Esophagus squamous epithelium (tissue), 5 donors: ENCODE measurements around the gene IGFBP6. TPM values are rescaled to one million over a fixed set of nuclear protein-coding genes. Genes with fewer than 3 reads are reported as not detected.

Experiments used
- DNase-seq: peaks from one replicate; lab custom pipeline; 2025; lab: John Stamatoyannopoulos, UW
- H3K27ac ChIP-seq, 4 donors: fragments of 200-600 bp; sonication (generic); one replicate each; pipeline ENCODE4 v1.5.1; 2016 to 2019; ENCODE audit warnings: mild to moderate bottlenecking in 1 of 4
- H3K27me3 ChIP-seq, 4 donors: fragments of 200-600 bp; sonication (generic); 1 replicate in 3 of 4; 2 replicates in 1 of 4; pipeline versions ENCODE4 v1.5.1 to v1.6.0; 2017 to 2021; ENCODE audit warnings: antibody characterized with exemption in 1 of 4
- H3K36me3 ChIP-seq, 3 donors: fragments of 200-600 bp; sonication (generic); one replicate each; pipeline ENCODE4 v1.5.1; 2016 to 2019
- H3K4me1 ChIP-seq, 3 donors: fragments of 200-600 bp; sonication (generic); one replicate each; pipeline ENCODE4 v1.5.1; 2017 to 2019
- H3K4me3 ChIP-seq, 4 donors: fragments of 200-600 bp; sonication (generic); 1 replicate in 3 of 4; 2 replicates in 1 of 4; pipeline ENCODE4 v1.5.1; 2016 to 2019; ENCODE audit warnings: mild to moderate bottlenecking in 2 of 4, moderate library complexity in 1 of 4
- H3K9me3 ChIP-seq, 3 donors: fragments of 200-600 bp; sonication (generic); one replicate each; pipeline ENCODE4 v1.5.1; 2016 to 2019
- POLR2A ChIP-seq, 4 donors: fragments of 450-650 bp; IDR thresholded peaks; one replicate each; pipeline ENCODE4 v1.6.1; 2017; ENCODE audit warnings: antibody characterized with exemption in 4 of 4, mild to moderate bottlenecking in 4 of 4, moderate library complexity in 3 of 4
- WGBS, 2 donors: methylation state at CpG; one replicate each; pipeline ENCODE4 v1.1.5; 2018; 5-methylcytosine and 5-hydroxymethylcytosine counted together
- intact Hi-C: fragments of 100-400 bp; cut with DNase I; formaldehyde crosslinking; loops from one replicate; pipeline ENCODE4 v1.15.0; 2022
- total RNA-seq, 4 donors: library from RNA; depleted of rRNA; stranded (reverse); fragments of >200 nt; gene quantifications; one replicate each; pipeline ENCODE4 v1.1.0, GENCODE V29; 2016
- TF ChIP-seq, protein P1 (sequence below), 6 experiments: fragments of 450-650 bp in 4 of 6; fragments of 200-600 bp in 2 of 6; sonication (generic) in 2 of 6; IDR thresholded peaks; one replicate each; pipeline ENCODE4 v1.5.1; 2016 to 2019; ENCODE audit warnings: antibody characterized with exemption in 6 of 6, mild to moderate bottlenecking in 4 of 6, moderate library complexity in 4 of 6
- donor health status: DM: yes; HTN: yes; CAD: no.

IGFBP6 gene
- total RNA-seq, 4 donors from 2014 or later = 34.5 to 506 (median 94.0) TPM

GRCh38 chr12:53056901-53057300 is 40.6 kb upstream of the IGFBP6 start:
- 79 to 88% methylated on average over 6 to 7 of the region's 7 CpGs for WGBS, 2 donors
- H3K27ac ChIP-seq = peak overlapping the region in 2 of 4 donors; percentile 81 to 96
- H3K9me3 ChIP-seq = no peaks in the 10 kb centered on the region
- TF ChIP-seq POLR2A (IDR thresholded peaks at IDR 0.05) = no peak
- TF ChIP-seq, protein P1, sequence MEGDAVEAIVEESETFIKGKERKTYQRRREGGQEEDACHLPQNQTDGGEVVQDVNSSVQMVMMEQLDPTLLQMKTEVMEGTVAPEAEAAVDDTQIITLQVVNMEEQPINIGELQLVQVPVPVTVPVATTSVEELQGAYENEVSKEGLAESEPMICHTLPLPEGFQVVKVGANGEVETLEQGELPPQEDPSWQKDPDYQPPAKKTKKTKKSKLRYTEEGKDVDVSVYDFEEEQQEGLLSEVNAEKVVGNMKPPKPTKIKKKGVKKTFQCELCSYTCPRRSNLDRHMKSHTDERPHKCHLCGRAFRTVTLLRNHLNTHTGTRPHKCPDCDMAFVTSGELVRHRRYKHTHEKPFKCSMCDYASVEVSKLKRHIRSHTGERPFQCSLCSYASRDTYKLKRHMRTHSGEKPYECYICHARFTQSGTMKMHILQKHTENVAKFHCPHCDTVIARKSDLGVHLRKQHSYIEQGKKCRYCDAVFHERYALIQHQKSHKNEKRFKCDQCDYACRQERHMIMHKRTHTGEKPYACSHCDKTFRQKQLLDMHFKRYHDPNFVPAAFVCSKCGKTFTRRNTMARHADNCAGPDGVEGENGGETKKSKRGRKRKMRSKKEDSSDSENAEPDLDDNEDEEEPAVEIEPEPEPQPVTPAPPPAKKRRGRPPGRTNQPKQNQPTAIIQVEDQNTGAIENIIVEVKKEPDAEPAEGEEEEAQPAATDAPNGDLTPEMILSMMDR (IDR thresholded peaks at IDR 0.05) = no peak
- H3K27me3 ChIP-seq = no peaks in the 10 kb centered on the region
- intact Hi-C loops = no loop called here
- DNase-seq = no peak
- peaks cover 20 to 89% (median 51%) of the 10 kb centered on the region in 3 donors for H3K4me1 ChIP-seq
- H3K4me3 ChIP-seq = no peak overlapping the region
- H3K36me3 ChIP-seq = peaks cover 0 to 70% (median 20%) of the 10 kb centered on the region in 3 donors

GRCh38 chr12:53057816-53058500 is 39.5 kb upstream of the IGFBP6 start:
- no peak for DNase-seq
- Histone ChIP-seq H3K4me1 (peaks cover 12 to 89% (median 50%) of the 10 kb centered on the region in 3 donors), H3K36me3 (peaks cover 0 to 80% (median 20%) of the 10 kb centered on the region in 3 donors), H3K4me3 (no peak overlapping the region), H3K27ac (peak overlapping the region in 2 of 4 donors; percentile 6 to 81), H3K9me3 (no peaks in the 10 kb centered on the region), H3K27me3 (no peaks in the 10 kb centered on the region)
- WGBS, 2 donors = 77 to 86% methylated on average over 6 to 7 of the region's 13 CpGs
- TF ChIP-seq POLR2A (IDR thresholded peaks at IDR 0.05) = no peak
- TF ChIP-seq, protein P1 (IDR thresholded peaks at IDR 0.05) = no peak
- intact Hi-C loops = no loop called here

- DNase-seq = no peak
- peak overlapping the region in 2 of 4 donors; percentile 6 to 81 for H3K27ac ChIP-seq
- TF ChIP-seq, protein P1 (IDR thresholded peaks at IDR 0.05) = no peak
- TF ChIP-seq POLR2A (IDR thresholded peaks at IDR 0.05) = no peak
- H3K27me3 ChIP-seq = no peaks in the 10 kb centered on the region
- H3K9me3 ChIP-seq = no peaks in the 10 kb centered on the region
- 67 to 78% methylated on average over 7 to 9 of the region's 35 CpGs for WGBS, 2 donors
- no peak overlapping the region for H3K4me3 ChIP-seq
- peaks cover 0 to 89% (median 20%) of the 10 kb centered on the region in 3 donors for H3K36me3 ChIP-seq
- H3K4me1 ChIP-seq = peaks cover 3 to 89% (median 51%) of the 10 kb centered on the region in 3 donors
- intact Hi-C loops = no loop called here
Measured at GRCh38 chr12:53058674-53059433, 38.6 kb upstream of the IGFBP6 start.

GRCh38 chr12:53059434-53060063 is 37.9 kb upstream of the IGFBP6 start:
- H3K9me3 ChIP-seq = no peaks in the 10 kb centered on the region
- no peak for DNase-seq
- no peaks in the 10 kb centered on the region for H3K27me3 ChIP-seq
- intact Hi-C loops = no loop called here
- peaks cover 0 to 89% (median 52%) of the 10 kb centered on the region in 3 donors for H3K4me1 ChIP-seq
- H3K36me3 ChIP-seq = peaks cover under 1 to 96% (median 20%) of the 10 kb centered on the region in 3 donors
- 87% methylated on average over 3 of the region's 24 CpGs; no CpG with 5 or more reads in 1 of the 2 donors for WGBS, 2 donors
- H3K27ac ChIP-seq = peak overlapping the region in 2 of 4 donors; percentile 6 to 81
- no peak for TF ChIP-seq POLR2A (IDR thresholded peaks at IDR 0.05)
- TF ChIP-seq, protein P1 (IDR thresholded peaks at IDR 0.05) = no peak
- no peak overlapping the region for H3K4me3 ChIP-seq
